Kidney (tissue), 14 donors: ENCODE data around the gene ANKH. TPM values are rescaled to one million over a fixed set of nuclear protein-coding genes. Genes with fewer than 3 reads are reported as not detected.

Experiments
- DNase-seq, 5 donors: peaks; one replicate each; pipeline ENCODE4 v3.0.0-alpha.2; 2013 to 2020
- FAIRE-seq: peaks from 2 replicates; lab custom pipeline; 2012; peaks lifted over from hg19 to GRCh38; lab: Jason Lieb, UNC
- H3K27ac ChIP-seq, 2 donors: one replicate each; pipeline ENCODE4 v1.7.0; 2013; ENCODE audit warnings: low read depth in 2 of 2, low read length in 2 of 2, inconsistent platforms in 1 of 2
- H3K27me3 ChIP-seq: one replicate; pipeline ENCODE4 v1.7.1; 2013; ENCODE audit warnings: low read length, inconsistent platforms; ENCODE audit not compliant: control insufficient read depth, insufficient read depth
- H3K36me3 ChIP-seq, 3 donors: one replicate each; pipeline versions ENCODE4 v1.7.0 to v1.7.1; 2013; ENCODE audit warnings: low read length in 3 of 3, control low read depth in 1 of 3, inconsistent platforms in 1 of 3; ENCODE audit not compliant: insufficient read depth in 3 of 3, control insufficient read depth in 2 of 3
- H3K4me1 ChIP-seq, 3 donors: one replicate each; pipeline versions ENCODE4 v1.7.0 to v1.7.1; 2013; ENCODE audit warnings: low read length in 3 of 3, inconsistent platforms in 1 of 3, low read depth in 1 of 3; ENCODE audit not compliant: control insufficient read depth in 2 of 3, insufficient read depth in 2 of 3
- H3K4me3 ChIP-seq, 3 donors: one replicate each; pipeline versions ENCODE4 v1.7.0 to v1.8.1; 2013; ENCODE audit warnings: low read length in 3 of 3, control low read depth in 1 of 3, inconsistent platforms in 1 of 3
- H3K9ac ChIP-seq, 3 donors: one replicate each; pipeline versions ENCODE4 v1.7.0 to v1.7.1; 2013; ENCODE audit warnings: low read length in 3 of 3, control low read depth in 1 of 3, inconsistent platforms in 1 of 3
- H3K9me3 ChIP-seq, 3 donors: one replicate each; pipeline versions ENCODE4 v1.7.0 to v1.7.1; 2013; ENCODE audit warnings: low read length in 3 of 3, control low read depth in 1 of 3, inconsistent platforms in 1 of 3; ENCODE audit not compliant: control insufficient read depth in 2 of 3, insufficient read depth in 1 of 3
- intact Hi-C: fragments of 100-400 bp; cut with DNase I; formaldehyde crosslinking; loops from one replicate; pipeline ENCODE4 v1.11.1; 2022
- polyA plus RNA-seq: library from polyadenylated mRNA; stranded (reverse); fragments of 350-450 nt; fragmentation: Illumina TruSeq; extraction: RNeasy Lipid Tissue Mini Kit (QIAGEN cat#74804); gene quantifications from one replicate; pipeline ENCODE4 v1.2.3, GENCODE V29; 2014; ENCODE audit warnings: low read depth, low replicate concordance; ENCODE audit not compliant: insufficient read depth
- total RNA-seq: library from RNA; stranded (reverse); fragmentation: NEBNext Ultra II Directional; extraction: Animal tissue kit (Norgen Biotek cat#: 25700); gene quantifications from one replicate; pipeline ENCODE4 v1.2.1, GENCODE V29; 2021
- TF ChIP-seq, protein P1 (sequence below): IDR thresholded peaks from 3 replicates; pipeline ENCODE4 v1.5.1; 2012; ENCODE audit warnings: mild to moderate bottlenecking, moderate library complexity, borderline replicate concordance; ENCODE audit not compliant: insufficient read depth; ENCODE audit errors: extremely low read depth
- donor health status: control.
- donor health status: control.
- donor health status: control.
- donor health status: control.
- donor health status: control.
- donor health status: DM: yes; HTN: yes; CAD: no.
- donor health status: Normal renal cell carcinoma (clear cell type).

ANKH gene
- total and polyA plus RNA-seq, 2 donors from 2014 or later, result 19.0 to 44.6 TPM

GRCh38 chr5:14720236-14720923 is 151.2 kb downstream of the ANKH start:
- Histone ChIP-seq H3K9me3 (no peaks in the 10 kb centered on the region), H3K36me3 (peaks cover 0 to 4% (median 4%) of the 10 kb centered on the region in 3 donors), H3K27me3 (no peaks in the 10 kb centered on the region), H3K27ac (no peak overlapping the region), H3K9ac (no peak overlapping the region), H3K4me1 (peaks cover 0 to 9% (median 0%) of the 10 kb centered on the region in 3 donors), H3K4me3 (no peak overlapping the region)
- TF ChIP-seq, protein P1, sequence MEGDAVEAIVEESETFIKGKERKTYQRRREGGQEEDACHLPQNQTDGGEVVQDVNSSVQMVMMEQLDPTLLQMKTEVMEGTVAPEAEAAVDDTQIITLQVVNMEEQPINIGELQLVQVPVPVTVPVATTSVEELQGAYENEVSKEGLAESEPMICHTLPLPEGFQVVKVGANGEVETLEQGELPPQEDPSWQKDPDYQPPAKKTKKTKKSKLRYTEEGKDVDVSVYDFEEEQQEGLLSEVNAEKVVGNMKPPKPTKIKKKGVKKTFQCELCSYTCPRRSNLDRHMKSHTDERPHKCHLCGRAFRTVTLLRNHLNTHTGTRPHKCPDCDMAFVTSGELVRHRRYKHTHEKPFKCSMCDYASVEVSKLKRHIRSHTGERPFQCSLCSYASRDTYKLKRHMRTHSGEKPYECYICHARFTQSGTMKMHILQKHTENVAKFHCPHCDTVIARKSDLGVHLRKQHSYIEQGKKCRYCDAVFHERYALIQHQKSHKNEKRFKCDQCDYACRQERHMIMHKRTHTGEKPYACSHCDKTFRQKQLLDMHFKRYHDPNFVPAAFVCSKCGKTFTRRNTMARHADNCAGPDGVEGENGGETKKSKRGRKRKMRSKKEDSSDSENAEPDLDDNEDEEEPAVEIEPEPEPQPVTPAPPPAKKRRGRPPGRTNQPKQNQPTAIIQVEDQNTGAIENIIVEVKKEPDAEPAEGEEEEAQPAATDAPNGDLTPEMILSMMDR, result no peak
- no peak for DNase-seq
- intact Hi-C loops, result no loop called here
- FAIRE-seq, result no peak

DNA sequence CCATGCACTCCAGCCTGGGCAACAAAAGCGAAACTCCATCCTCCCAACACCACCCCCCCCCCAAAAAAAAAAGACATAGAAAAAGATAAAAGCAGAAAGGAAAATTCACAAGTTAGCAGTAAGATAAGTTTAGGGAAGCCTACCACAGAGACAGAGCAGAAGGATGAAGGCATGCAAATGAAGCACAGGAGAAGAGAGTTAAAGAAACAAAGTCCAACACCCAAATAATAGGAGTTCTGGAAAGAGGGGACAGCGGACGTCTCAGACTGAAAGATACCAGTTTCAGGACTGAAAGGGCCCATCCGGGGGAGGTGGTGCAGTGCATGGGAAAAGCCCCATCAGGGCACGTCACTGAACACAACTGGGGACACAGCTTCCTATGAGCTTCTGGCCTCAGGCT is 152.8 kb downstream of the ANKH start:
- Histone ChIP-seq H3K9me3 (no peaks in the 10 kb centered on the region), H3K4me3 (no peak overlapping the region), H3K27ac (no peak overlapping the region), H3K4me1 (peaks cover 0 to 9% (median 0%) of the 10 kb centered on the region in 3 donors), H3K27me3 (no peaks in the 10 kb centered on the region), H3K9ac (no peak overlapping the region), H3K36me3 (peaks cover 0 to 14% (median 11%) of the 10 kb centered on the region in 3 donors)
- intact Hi-C loops, result no loop called here
- no peak for DNase-seq
- FAIRE-seq, result no peak
- TF ChIP-seq, protein P1, result no peak

GRCh38 chr5:14716755-14717752 is 154.5 kb downstream of the ANKH start:
- H3K4me3 ChIP-seq, result no peak overlapping the region
- H3K36me3 ChIP-seq, result peaks cover 0 to 24% (median 20%) of the 10 kb centered on the region in 3 donors
- H3K27me3 ChIP-seq, result no peaks in the 10 kb centered on the region
- FAIRE-seq (no peak), DNase-seq (no peak)
- no peaks in the 10 kb centered on the region for H3K9me3 ChIP-seq
- TF ChIP-seq, protein P1, result no peak
- peaks cover 0 to 9% (median 0%) of the 10 kb centered on the region in 3 donors for H3K4me1 ChIP-seq
- intact Hi-C loops, result no loop called here
- H3K9ac ChIP-seq, result no peak overlapping the region
- H3K27ac ChIP-seq, result no peak overlapping the region
